Measurements from ENCODE around the gene U2AF2.

The U2AF2 gene

GRCh38 chr19:55642153-55643002 is 12.5 kb upstream of the U2AF2 start (continued):
- TF ChIP-seq KLF16 (tag by site-specific recombination; IDR thresholded peaks at IDR 0.05), result no peak
- no peak for TF ChIP-seq BCL6B (tag by site-specific recombination; IDR thresholded peaks at IDR 0.05)
- TF ChIP-seq SCRT2 (tag by site-specific recombination; IDR thresholded peaks at IDR 0.05), result peak; percentile 26; the same call in 1 of the 2 replicates
- peak; percentile 73 for TF ChIP-seq GLIS2 (tag by site-specific recombination; IDR thresholded peaks at IDR 0.05)
- no peak; the same call in 1 of the 2 replicates for TF ChIP-seq GFI1B (tag by site-specific recombination; IDR thresholded peaks at IDR 0.05)
- peak; percentile 18 for TF ChIP-seq SP2 (tag by site-specific recombination; IDR thresholded peaks at IDR 0.05)
- TF ChIP-seq ZFHX2 (tag by site-specific recombination; conservative IDR thresholded peaks at IDR 0.05), result 0 out of 2 replicates have a peak, but pooled peaks have one; percentile 14
- no peak for TF ChIP-seq PRDM2 (tag by site-specific recombination; IDR thresholded peaks at IDR 0.05; ENCODE audit: borderline replicate concordance)
- TF ChIP-seq ZBTB20 (tag by site-specific recombination; IDR thresholded peaks at IDR 0.05), result peak; percentile 16; the same call in 1 of the 2 replicates
- TF ChIP-seq ZNF488 (tag by site-specific recombination; IDR thresholded peaks at IDR 0.05), result no peak
- TF ChIP-seq PBX3 (CRISPR knock-in tag; IDR thresholded peaks at IDR 0.05), result 0 out of 2 replicates have a peak, but pooled peaks have one; percentile 61
- peak; percentile 77 for TF ChIP-seq ZNF335 (tag by site-specific recombination; conservative IDR thresholded peaks at IDR 0.05)
- TF ChIP-seq GLIS1 (tag by site-specific recombination; IDR thresholded peaks at IDR 0.05), result peak; percentile 87
- 0 out of 2 replicates have a peak, but pooled peaks have one; percentile 36 for TF ChIP-seq ZNF677 (tag by site-specific recombination; IDR thresholded peaks at IDR 0.05)
- no peak for TF ChIP-seq ZNF639 (tag by site-specific recombination; IDR thresholded peaks at IDR 0.05)

Data from HEK293 (cell line).